ENCODE data around the gene LIX1L.

LIX1L gene

GRCh38 chr1:145959957-145960467 lies 2.2 kb upstream of the LIX1L start:
- H3K4me2 ChIP-seq (ENCODE audit: low read length), result peak overlapping the region; percentile 86
- peak overlapping the region; percentile 69 for H3K9ac ChIP-seq (ENCODE audit: low read depth, low read length)
- peaks cover 61% of the 10 kb centered on the region for H3K4me1 ChIP-seq (ENCODE audit: control insufficient read depth, insufficient read depth, low read length)
- H3K9me3 ChIP-seq (replicated peaks; ENCODE audit: low read length), result no peaks in the 10 kb centered on the region
- H3K36me3 ChIP-seq (ENCODE audit: insufficient read depth, low read length), result no peaks in the 10 kb centered on the region
- H3K4me3 ChIP-seq (ENCODE audit: low read length), result peak overlapping the region; percentile 81
- no peaks in the 10 kb centered on the region for H3K27me3 ChIP-seq (ENCODE audit: control insufficient read depth, insufficient read depth, low read length)

GRCh38 chr1:145959333-145959732 lies 1.5 kb upstream of the LIX1L start:
- no peak overlapping the region for H3K9ac ChIP-seq (ENCODE audit: low read depth, low read length)
- H3K4me2 ChIP-seq (ENCODE audit: low read length), result no peak overlapping the region
- no peaks in the 10 kb centered on the region for H3K36me3 ChIP-seq (ENCODE audit: insufficient read depth, low read length)
- H3K9me3 ChIP-seq (replicated peaks; ENCODE audit: low read length), result no peaks in the 10 kb centered on the region
- no peak overlapping the region for H3K4me3 ChIP-seq (ENCODE audit: low read length)
- peaks cover 66% of the 10 kb centered on the region for H3K4me1 ChIP-seq (ENCODE audit: control insufficient read depth, insufficient read depth, low read length)
- H3K27me3 ChIP-seq (ENCODE audit: control insufficient read depth, insufficient read depth, low read length), result no peaks in the 10 kb centered on the region

- Histone ChIP-seq H3K4me2 (ENCODE audit: low read length) (no peak overlapping the region), H3K9me3 (replicated peaks; ENCODE audit: low read length) (no peaks in the 10 kb centered on the region), H3K36me3 (ENCODE audit: insufficient read depth, low read length) (no peaks in the 10 kb centered on the region), H3K27me3 (ENCODE audit: control insufficient read depth, insufficient read depth, low read length) (no peaks in the 10 kb centered on the region), H3K4me1 (ENCODE audit: control insufficient read depth, insufficient read depth, low read length) (peaks cover 61% of the 10 kb centered on the region), H3K9ac (ENCODE audit: low read depth, low read length) (no peak overlapping the region), H3K4me3 (ENCODE audit: low read length) (no peak overlapping the region)
These were observed 917 bp upstream of the LIX1L start for GRCh38 chr1:145958734-145959133.

DNA sequence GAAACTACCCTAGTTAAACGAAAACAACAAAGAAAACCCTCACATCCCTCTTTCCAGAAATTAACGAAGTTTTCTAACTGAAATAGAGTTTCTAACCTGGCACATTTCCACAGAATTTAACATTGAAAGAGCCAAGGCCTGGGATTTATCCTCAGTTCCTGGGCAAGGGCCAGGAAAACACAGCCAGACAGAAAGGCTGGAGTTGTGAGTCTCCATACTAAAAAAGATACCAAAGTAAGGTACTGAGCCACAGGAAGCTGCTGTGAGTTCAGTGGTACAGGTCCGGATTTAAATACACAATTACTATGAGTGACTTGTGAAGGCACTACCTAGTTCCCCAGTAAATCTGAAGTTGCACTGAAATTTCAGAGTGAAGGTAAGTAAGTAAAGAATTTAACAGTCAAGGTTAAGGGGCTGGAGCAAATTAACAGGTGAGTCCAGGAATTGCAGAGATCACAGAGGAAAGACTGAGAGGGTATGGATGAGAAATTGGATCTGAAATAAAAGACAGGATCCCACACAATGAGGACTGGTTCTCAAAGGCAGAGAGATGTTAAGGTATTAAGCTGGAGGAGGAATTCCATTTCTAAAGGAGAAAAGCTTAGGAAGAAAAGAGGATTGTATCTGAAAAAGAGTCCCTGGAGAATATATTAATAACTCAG lies 905 bp downstream of the LIX1L start:
- H3K4me2 ChIP-seq (ENCODE audit: low read length), result peak overlapping the region; percentile 97
- peak overlapping the region; percentile 91 for H3K9ac ChIP-seq (ENCODE audit: low read depth, low read length)
- H3K9me3 ChIP-seq (replicated peaks; ENCODE audit: low read length), result no peaks in the 10 kb centered on the region
- H3K4me3 ChIP-seq (ENCODE audit: low read length), result peak overlapping the region; percentile 83
- peaks cover 45% of the 10 kb centered on the region for H3K4me1 ChIP-seq (ENCODE audit: control insufficient read depth, insufficient read depth, low read length)
- no peaks in the 10 kb centered on the region for H3K27me3 ChIP-seq (ENCODE audit: control insufficient read depth, insufficient read depth, low read length)
- peaks cover 5% of the 10 kb centered on the region for H3K36me3 ChIP-seq (ENCODE audit: insufficient read depth, low read length)

DNA sequence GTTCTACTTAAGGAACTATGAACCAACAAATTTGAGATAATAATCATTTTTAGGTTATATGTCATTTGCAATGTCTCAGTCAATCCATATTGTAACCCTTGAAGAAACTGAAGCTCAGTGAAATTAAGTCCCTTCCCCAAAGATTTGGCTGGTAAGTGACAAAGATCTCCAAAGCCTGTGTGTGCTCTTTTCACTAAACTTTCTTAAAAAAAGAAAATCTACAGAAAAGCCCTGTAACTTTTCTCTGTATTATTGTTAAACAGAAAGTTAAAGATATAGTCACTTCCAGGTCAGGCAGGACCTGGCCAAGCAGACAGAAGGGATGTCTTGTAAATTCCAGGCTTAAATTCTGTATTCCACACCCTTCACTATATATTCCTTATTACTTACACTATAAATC lies 1.5 kb downstream of the LIX1L start:
- peaks cover 39% of the 10 kb centered on the region for H3K4me1 ChIP-seq (ENCODE audit: control insufficient read depth, insufficient read depth, low read length)
- H3K36me3 ChIP-seq (ENCODE audit: insufficient read depth, low read length), result peaks cover 7% of the 10 kb centered on the region
- H3K9me3 ChIP-seq (replicated peaks; ENCODE audit: low read length), result no peaks in the 10 kb centered on the region
- H3K9ac ChIP-seq (ENCODE audit: low read depth, low read length), result peak overlapping the region; percentile 91
- H3K4me2 ChIP-seq (ENCODE audit: low read length), result peak overlapping the region; percentile 97
- H3K4me3 ChIP-seq (ENCODE audit: low read length), result peak overlapping the region; percentile 83
- no peaks in the 10 kb centered on the region for H3K27me3 ChIP-seq (ENCODE audit: control insufficient read depth, insufficient read depth, low read length)

- H3K4me2 ChIP-seq (ENCODE audit: low read length), result peak overlapping the region; percentile 97
- peak overlapping the region; percentile 83 for H3K4me3 ChIP-seq (ENCODE audit: low read length)
- peak overlapping the region; percentile 91 for H3K9ac ChIP-seq (ENCODE audit: low read depth, low read length)
- H3K4me1 ChIP-seq (ENCODE audit: control insufficient read depth, insufficient read depth, low read length), result peaks cover 30% of the 10 kb centered on the region
- no peaks in the 10 kb centered on the region for H3K27me3 ChIP-seq (ENCODE audit: control insufficient read depth, insufficient read depth, low read length)
- peaks cover 7% of the 10 kb centered on the region for H3K36me3 ChIP-seq (ENCODE audit: insufficient read depth, low read length)
- H3K9me3 ChIP-seq (replicated peaks; ENCODE audit: low read length), result no peaks in the 10 kb centered on the region
These were observed 2.4 kb downstream of the LIX1L start for GRCh38 chr1:145955436-145955835.

- H3K4me1 ChIP-seq (ENCODE audit: control insufficient read depth, insufficient read depth, low read length), result peaks cover 33% of the 10 kb centered on the region
- H3K36me3 ChIP-seq (ENCODE audit: insufficient read depth, low read length), result peaks cover 15% of the 10 kb centered on the region
- no peak overlapping the region for H3K4me3 ChIP-seq (ENCODE audit: low read length)
- H3K9me3 ChIP-seq (replicated peaks; ENCODE audit: low read length), result no peaks in the 10 kb centered on the region
- no peak overlapping the region for H3K4me2 ChIP-seq (ENCODE audit: low read length)
- H3K27me3 ChIP-seq (ENCODE audit: control insufficient read depth, insufficient read depth, low read length), result no peaks in the 10 kb centered on the region
- no peak overlapping the region for H3K9ac ChIP-seq (ENCODE audit: low read depth, low read length)
These were observed 4.0 kb downstream of the LIX1L start for GRCh38 chr1:145953861-145954260.

DNA sequence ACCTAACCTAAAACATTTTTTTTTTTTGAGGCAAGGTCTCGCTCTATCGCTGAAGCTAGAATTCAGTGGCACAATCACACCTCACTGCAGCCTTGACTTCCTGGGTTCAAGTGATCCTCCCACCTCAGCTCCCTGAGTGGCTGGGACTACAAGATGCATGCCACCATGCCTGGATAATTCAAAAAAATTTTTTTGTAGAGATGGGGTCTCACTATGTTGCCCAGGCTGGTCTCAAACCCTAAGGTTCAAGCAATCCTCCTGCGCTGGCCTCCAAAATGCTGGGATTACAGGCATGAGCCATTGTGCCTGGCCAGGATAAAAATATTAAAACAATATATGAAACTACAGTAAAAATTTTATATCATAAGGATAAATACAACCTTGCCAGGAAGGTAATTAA lies 4.9 kb downstream of the LIX1L start:
- no peaks in the 10 kb centered on the region for H3K27me3 ChIP-seq (ENCODE audit: control insufficient read depth, insufficient read depth, low read length)
- peaks cover 28% of the 10 kb centered on the region for H3K4me1 ChIP-seq (ENCODE audit: control insufficient read depth, insufficient read depth, low read length)
- no peaks in the 10 kb centered on the region for H3K9me3 ChIP-seq (replicated peaks; ENCODE audit: low read length)
- H3K36me3 ChIP-seq (ENCODE audit: insufficient read depth, low read length), result peaks cover 15% of the 10 kb centered on the region
- no peak overlapping the region for H3K4me3 ChIP-seq (ENCODE audit: low read length)
- H3K4me2 ChIP-seq (ENCODE audit: low read length), result no peak overlapping the region
- H3K9ac ChIP-seq (ENCODE audit: low read depth, low read length), result no peak overlapping the region

DNA sequence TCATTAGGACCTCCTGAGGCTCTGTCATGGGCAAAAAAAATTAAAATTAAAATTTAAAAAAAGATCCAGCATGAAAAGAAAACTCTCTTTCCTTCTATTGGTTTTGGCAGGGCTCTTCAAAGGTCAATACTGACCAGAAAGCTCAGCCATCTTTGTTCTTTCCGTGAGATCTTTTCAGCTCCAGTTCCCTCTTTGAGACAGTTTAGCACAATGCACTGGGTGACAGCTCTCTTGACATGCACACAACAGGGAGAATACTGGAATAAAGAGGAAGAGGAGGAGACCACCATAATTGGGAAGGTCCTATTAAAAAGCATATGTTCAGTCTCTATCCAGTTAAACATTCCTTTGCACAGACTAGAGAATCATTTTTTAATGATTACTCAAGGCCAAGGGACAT lies 6.3 kb downstream of the LIX1L start:
- no peaks in the 10 kb centered on the region for H3K27me3 ChIP-seq (ENCODE audit: control insufficient read depth, insufficient read depth, low read length)
- no peak overlapping the region for H3K4me3 ChIP-seq (ENCODE audit: low read length)
- H3K9ac ChIP-seq (ENCODE audit: low read depth, low read length), result no peak overlapping the region
- no peaks in the 10 kb centered on the region for H3K9me3 ChIP-seq (replicated peaks; ENCODE audit: low read length)
- H3K4me1 ChIP-seq (ENCODE audit: control insufficient read depth, insufficient read depth, low read length), result peaks cover 26% of the 10 kb centered on the region
- H3K36me3 ChIP-seq (ENCODE audit: insufficient read depth, low read length), result peaks cover 18% of the 10 kb centered on the region
- no peak overlapping the region for H3K4me2 ChIP-seq (ENCODE audit: low read length)

DNA sequence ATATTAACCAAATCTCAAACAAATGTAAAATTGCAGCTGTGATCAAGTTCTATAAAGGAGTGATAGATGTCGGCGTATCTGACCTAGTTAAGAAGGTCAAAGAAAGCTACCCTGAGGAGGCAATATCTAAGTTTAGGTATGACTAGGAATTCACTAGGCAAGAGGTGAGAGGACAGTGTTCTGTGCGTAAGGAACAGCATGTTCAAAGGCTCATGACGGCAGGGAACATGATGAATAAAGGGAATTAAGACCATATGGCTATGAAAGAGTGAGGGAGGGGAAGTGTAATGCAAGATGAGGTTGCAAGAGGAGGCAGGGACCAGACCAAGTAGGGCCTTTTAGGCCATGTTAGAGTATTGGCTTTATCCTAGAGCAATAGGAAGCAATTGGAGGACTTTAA lies 8.6 kb downstream of the LIX1L start:
- no peak overlapping the region for H3K9ac ChIP-seq (ENCODE audit: low read depth, low read length)
- no peaks in the 10 kb centered on the region for H3K9me3 ChIP-seq (replicated peaks; ENCODE audit: low read length)
- H3K4me3 ChIP-seq (ENCODE audit: low read length), result no peak overlapping the region
- H3K4me1 ChIP-seq (ENCODE audit: control insufficient read depth, insufficient read depth, low read length), result peaks cover 3% of the 10 kb centered on the region
- peaks cover 26% of the 10 kb centered on the region for H3K36me3 ChIP-seq (ENCODE audit: insufficient read depth, low read length)
- H3K27me3 ChIP-seq (ENCODE audit: control insufficient read depth, insufficient read depth, low read length), result no peaks in the 10 kb centered on the region
- H3K4me2 ChIP-seq (ENCODE audit: low read length), result no peak overlapping the region

- Histone ChIP-seq H3K4me2 (ENCODE audit: low read length) (no peak overlapping the region), H3K4me1 (ENCODE audit: control insufficient read depth, insufficient read depth, low read length) (peaks cover 3% of the 10 kb centered on the region), H3K4me3 (ENCODE audit: low read length) (no peak overlapping the region), H3K9me3 (replicated peaks; ENCODE audit: low read length) (no peaks in the 10 kb centered on the region), H3K36me3 (ENCODE audit: insufficient read depth, low read length) (peaks cover 34% of the 10 kb centered on the region), H3K9ac (ENCODE audit: low read depth, low read length) (no peak overlapping the region), H3K27me3 (ENCODE audit: control insufficient read depth, insufficient read depth, low read length) (no peaks in the 10 kb centered on the region)
These were observed 10.3 kb downstream of the LIX1L start for GRCh38 chr1:145947551-145947950.

- Histone ChIP-seq H3K4me1 (ENCODE audit: control insufficient read depth, insufficient read depth, low read length) (peaks cover 3% of the 10 kb centered on the region), H3K9me3 (replicated peaks; ENCODE audit: low read length) (no peaks in the 10 kb centered on the region)
These were observed 11.3 kb downstream of the LIX1L start for GRCh38 chr1:145946477-145946986.

More at GRCh38 chr1:145946477-145946986, 11.3 kb downstream of the LIX1L start:
- Histone ChIP-seq H3K4me2 (ENCODE audit: low read length) (no peak overlapping the region), H3K36me3 (ENCODE audit: insufficient read depth, low read length) (peaks cover 31% of the 10 kb centered on the region), H3K27me3 (ENCODE audit: control insufficient read depth, insufficient read depth, low read length) (no peaks in the 10 kb centered on the region), H3K9ac (ENCODE audit: low read depth, low read length) (no peak overlapping the region), H3K4me3 (ENCODE audit: low read length) (no peak overlapping the region)
